Measurements from ENCODE around the gene TNFSF15.

DNA sequence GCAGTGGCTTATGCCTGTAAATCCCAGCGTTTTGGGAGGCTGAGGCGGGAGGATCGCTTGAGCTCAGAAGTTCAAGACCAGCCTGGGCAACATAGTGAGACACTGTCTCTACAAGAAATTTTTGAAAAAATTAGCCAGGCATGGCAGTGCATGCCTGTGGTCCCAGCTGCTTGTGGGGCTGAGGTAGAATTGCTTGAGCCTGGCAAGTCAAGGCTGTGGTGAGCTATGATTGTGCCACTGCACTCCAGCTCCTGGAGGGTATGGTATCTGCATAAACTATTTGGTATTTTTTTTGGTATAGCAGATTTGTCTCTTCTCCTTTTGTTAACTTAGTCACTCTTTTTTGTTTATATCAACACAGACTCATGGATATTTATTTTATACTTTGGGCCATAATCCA is 62.4 kb downstream of the TNFSF15 start:
- TF ChIP-seq, protein P1, sequence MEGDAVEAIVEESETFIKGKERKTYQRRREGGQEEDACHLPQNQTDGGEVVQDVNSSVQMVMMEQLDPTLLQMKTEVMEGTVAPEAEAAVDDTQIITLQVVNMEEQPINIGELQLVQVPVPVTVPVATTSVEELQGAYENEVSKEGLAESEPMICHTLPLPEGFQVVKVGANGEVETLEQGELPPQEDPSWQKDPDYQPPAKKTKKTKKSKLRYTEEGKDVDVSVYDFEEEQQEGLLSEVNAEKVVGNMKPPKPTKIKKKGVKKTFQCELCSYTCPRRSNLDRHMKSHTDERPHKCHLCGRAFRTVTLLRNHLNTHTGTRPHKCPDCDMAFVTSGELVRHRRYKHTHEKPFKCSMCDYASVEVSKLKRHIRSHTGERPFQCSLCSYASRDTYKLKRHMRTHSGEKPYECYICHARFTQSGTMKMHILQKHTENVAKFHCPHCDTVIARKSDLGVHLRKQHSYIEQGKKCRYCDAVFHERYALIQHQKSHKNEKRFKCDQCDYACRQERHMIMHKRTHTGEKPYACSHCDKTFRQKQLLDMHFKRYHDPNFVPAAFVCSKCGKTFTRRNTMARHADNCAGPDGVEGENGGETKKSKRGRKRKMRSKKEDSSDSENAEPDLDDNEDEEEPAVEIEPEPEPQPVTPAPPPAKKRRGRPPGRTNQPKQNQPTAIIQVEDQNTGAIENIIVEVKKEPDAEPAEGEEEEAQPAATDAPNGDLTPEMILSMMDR (IDR thresholded peaks at IDR 0.05): no peak
- TF ChIP-seq EZH2 (IDR thresholded peaks at IDR 0.05; ENCODE audit: borderline replicate concordance, insufficient read depth, low read depth, low read length, poor library complexity, severe bottlenecking): no peak
